ENCODE data around the gene TNFRSF13B.

TNFRSF13B gene

DNA sequence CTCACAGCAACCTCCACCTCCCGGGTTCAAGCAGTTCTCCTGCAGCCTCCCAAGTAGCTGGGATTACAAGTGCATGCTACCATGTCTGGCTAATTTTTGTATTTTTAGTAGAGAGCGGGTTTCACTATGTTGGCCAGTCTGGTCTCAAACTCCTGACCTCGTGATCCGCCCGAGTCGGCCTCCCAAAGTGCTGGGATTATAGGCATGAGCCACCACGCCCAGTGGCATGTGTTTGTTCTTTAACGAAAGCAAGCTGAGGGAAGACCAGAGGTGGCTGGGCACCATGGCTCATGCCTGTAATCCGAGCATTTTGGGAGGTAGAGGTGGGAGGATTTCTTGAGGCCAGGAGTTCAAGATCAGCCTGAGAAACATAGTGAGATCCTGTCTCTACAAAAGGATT, 18.1 kb downstream of the TNFRSF13B start:
- no peak for DNase-seq

DNA sequence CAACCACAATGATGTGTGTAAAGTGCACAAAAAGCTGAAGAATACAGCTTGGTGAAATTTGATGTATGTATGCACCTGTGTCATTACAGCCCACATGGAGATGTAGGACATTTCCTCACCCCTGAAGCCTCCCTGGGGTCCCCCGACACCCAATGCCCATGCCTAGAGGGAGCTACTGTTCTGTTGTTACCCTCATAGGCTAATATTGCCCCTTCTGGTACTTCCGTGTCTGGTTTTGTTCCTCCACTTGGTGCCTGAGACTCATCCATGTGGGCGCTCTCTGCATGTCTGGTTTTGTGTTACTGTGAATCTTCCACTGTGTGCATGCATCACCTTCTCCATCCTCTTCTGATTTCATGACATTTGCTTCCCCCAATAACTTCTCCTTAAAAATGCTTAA, 18.6 kb downstream of the TNFRSF13B start:
- no peak for DNase-seq

GRCh38 chr17:16952401-16952800, 19.5 kb downstream of the TNFRSF13B start:
- no peak for DNase-seq

DNA sequence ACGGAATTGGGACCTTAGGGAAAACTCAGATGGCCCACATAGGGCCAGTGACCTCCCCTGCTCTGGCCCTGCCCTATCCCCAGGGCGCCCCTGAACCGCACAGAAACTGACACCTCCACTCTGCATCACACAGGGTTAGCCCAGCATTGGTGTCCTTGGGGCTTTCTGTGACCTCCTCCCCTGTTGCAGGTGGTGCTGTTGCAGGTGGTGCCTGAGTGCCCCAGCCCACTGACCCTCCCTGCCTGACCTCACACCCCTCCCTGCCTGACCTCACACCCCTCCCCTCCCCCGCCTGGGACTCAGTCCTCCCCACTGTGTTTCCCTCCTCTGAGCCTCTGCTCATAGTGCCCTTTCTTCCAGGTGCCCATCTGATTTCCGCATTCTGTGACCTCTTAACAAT, 21.4 kb downstream of the TNFRSF13B start:
- no peak for DNase-seq

GRCh38 chr17:16948587-16949376, 23.1 kb downstream of the TNFRSF13B start:
- no peak for DNase-seq

- no peak for DNase-seq
Measured at GRCh38 chr17:16947470-16947869, 24.4 kb downstream of the TNFRSF13B start.

GRCh38 chr17:16945663-16946218, 26.2 kb downstream of the TNFRSF13B start:
- DNase-seq, result peak; percentile 51

DNA sequence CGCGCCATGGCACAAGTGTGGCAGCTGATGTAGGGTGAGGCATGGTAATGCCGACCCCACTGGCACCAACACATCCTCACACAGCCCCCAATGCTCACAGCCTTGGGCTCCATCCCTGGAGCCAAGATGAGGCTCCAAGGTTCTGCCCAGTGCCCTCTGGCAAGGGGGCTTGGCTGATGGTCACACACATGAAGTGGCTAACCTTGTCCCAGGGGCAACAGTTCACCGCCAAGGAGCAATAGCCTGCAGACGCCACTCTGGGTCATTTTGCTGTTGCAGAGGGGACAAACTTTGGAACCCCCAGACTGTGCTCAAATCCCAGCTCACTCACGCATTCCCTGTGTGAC, 26.8 kb downstream of the TNFRSF13B start:
- no peak for DNase-seq

- no peak for DNase-seq
Measured at GRCh38 chr17:16944334-16945135, 27.4 kb downstream of the TNFRSF13B start.

- DNase-seq, result no peak
Measured at GRCh38 chr17:16943541-16944333, 28.2 kb downstream of the TNFRSF13B start.

- DNase-seq, result no peak
Measured at GRCh38 chr17:16943032-16943352, 28.9 kb downstream of the TNFRSF13B start.

GRCh38 chr17:16942141-16943031, 29.5 kb downstream of the TNFRSF13B start:
- DNase-seq, result no peak

GRCh38 chr17:16941072-16942036, 30.6 kb downstream of the TNFRSF13B start:
- DNase-seq, result no peak

- DNase-seq, result no peak
Measured at GRCh38 chr17:16940116-16940881, 31.6 kb downstream of the TNFRSF13B start.

- DNase-seq, result no peak
Measured at GRCh38 chr17:16939606-16940115, 32.3 kb downstream of the TNFRSF13B start.

- no peak for DNase-seq
Measured at GRCh38 chr17:16939208-16939576, 32.7 kb downstream of the TNFRSF13B start.

- DNase-seq, result no peak
Measured at GRCh38 chr17:16938496-16939207, 33.3 kb downstream of the TNFRSF13B start.

DNA sequence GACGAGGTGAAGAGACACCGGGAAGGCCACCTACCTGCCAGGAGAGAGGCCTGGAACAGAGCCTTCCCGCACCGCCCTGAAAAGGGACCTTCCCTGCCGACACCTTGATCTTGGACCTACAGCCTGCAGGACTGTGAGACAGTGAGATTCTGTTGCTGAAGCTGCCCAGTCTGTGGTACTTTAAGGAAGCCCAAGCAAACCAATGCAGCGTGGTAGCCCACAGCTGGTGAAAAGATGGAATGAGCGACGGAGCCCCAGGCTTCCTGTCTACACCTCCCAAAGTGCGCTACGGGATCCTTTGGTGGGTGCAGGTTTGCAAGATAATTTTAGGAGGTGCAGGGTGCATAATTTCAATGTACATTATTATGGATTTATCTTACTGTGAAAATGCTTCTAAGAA, 33.9 kb downstream of the TNFRSF13B start:
- DNase-seq, result no peak

GRCh38 chr17:16937431-16937830, 34.5 kb downstream of the TNFRSF13B start:
- no peak for DNase-seq

Measured in NCI-H510A treated with DMSO at 0.1 percent for 48 hours (cell line).